NCI-H345 treated with DMSO at 0.1 percent for 48 hours (cell line): Measurements from ENCODE around the gene LCTL.
A peak's percentile ranks its signal among the peaks of the same experiment; 100 is the strongest.
"Not testable (repeated sequence)": the region's sequence is repeated elsewhere in the genome, so short reads cannot be mapped to it uniquely, and the experiment has no call there.

Source experiments
- DNase-seq: peaks from one replicate; lab custom pipeline; 2025; ENCODE audit not compliant: unreplicated experiment; lab: John Stamatoyannopoulos, UW

Gene LCTL

DNA sequence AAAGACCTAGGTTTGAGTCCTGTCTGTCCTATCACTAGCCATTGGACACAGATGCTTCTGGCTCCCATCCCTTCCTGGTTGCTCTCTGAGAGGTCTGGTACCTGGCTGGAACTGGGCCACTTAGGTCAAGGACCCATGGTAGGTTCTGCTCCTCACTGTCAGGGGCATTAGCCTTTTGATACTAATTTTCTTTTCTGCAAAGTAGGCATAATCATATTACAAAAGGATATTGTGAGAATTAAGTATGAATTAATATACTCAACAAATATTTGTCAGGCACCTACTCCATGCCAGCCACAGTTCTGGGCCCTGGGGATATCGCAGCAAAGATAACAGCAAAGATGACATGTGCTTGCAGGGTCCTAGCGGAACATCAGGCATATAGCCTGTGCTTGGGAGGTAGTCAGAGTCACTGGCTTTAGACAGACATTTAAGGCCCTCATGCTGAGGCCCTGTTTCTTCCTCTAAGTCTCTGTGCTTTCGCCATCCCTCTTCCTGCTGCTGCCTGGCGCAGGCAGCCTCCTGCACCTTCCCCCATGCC is 25.6 kb upstream of the LCTL start:
- DNase-seq: no peak

DNA sequence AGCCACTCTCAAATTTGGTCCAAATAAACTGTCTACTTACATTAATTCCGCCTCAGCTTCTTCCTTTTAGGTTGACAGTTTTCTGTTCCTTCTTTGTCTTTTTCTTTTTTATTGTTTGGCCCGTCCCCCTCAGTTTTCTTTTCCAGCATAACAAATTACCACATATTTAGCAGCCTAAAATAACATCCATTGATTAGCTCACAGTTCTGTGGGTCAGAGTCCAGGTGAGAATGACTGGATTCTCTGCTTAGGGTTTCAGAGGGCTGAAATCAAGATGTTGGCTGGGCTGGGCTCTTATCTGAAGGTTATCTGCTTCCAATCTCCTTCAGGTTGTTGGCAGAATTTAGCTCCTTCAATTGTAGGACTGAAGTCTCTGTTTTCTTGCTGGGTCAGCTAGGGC is 24.6 kb upstream of the LCTL start:
- DNase-seq: no peak

GRCh38 chr15:66589429-66589828 is 23.6 kb upstream of the LCTL start:
- DNase-seq: not testable (repeated sequence)

DNA sequence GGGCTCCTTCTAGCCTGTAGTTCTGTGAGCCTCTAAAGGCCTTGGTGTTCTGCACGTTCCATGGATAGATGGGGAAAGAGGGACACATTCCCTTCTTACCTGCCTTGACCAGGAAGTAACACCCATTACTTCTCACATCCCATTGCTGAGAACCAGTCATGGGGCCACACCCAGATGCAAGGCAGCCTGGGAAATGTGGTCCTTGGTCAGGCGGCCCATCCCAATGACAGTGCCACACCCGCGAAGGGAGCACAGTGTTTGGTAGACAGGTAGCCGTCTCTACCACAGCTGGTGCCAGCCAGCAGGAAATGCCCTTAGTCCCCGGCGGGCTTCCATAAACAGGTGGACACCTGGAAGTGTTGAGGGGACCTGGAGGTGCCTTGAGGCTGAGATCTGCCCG is 23.2 kb upstream of the LCTL start:
- no peak for DNase-seq

DNA sequence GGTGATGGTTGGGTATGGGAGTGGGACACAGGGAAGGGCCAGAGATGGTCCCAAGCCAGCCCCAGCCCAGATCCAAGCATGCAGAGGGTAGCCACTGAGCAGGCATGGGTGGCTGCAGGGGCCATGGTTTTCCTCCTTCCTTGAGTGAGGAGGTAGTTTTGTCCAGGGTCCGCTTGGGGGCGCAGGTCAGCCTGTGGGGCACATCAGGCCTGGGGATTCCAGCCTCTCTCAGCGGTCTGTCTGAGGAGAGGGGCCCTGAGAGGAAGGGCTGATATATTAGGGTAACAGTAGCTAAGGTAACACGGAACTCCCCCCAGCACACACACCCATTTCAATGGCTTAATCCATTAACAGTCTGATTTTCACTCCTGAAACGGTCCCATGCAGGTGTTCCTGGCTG is 22.7 kb upstream of the LCTL start:
- no peak for DNase-seq

DNA sequence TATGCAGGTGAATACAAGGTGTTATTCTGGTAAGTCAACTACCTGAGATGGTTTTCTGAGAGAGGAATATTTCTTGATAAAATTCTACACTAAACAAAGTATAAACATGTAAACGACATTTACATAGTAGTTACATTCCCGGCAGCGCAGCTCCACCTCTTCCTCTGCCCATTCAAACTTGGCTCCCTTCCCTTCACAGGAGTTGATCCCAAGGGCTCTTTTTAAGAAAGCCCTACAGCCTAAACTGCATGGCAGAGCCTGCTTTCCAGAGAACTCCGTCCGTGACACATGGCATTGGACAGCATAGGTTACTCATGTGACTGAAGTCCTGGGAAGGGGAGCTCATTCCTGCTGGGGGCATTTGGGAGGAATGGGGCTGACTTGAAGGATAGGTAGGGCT is 22.0 kb upstream of the LCTL start:
- DNase-seq: no peak

GRCh38 chr15:66587020-66587419 is 21.2 kb upstream of the LCTL start:
- no peak for DNase-seq

GRCh38 chr15:66586155-66586976 is 20.6 kb upstream of the LCTL start:
- DNase-seq: no peak

GRCh38 chr15:66581972-66582537 is 16.3 kb upstream of the LCTL start:
- no peak for DNase-seq

DNA sequence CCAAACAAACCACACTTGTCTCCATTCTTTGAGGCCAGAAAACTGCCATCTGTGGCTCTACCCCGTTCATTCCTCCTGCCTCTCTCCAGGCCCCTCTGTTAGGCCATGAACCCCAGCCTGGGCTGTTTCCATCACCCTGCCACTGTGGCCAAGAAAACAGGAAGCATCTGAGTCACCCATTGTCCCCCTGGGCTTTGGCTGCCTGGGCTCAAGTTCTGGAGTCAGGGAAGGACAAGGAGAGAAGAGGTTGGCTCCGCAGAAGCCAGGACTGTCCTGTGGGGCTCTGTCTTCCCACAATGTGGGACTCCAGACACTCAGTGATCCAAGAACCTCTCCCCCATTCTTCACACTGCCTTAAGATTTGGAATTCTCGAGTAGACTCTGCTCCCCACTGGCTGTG is 14.8 kb upstream of the LCTL start:
- DNase-seq: no peak

GRCh38 chr15:66578286-66578875 is 12.6 kb upstream of the LCTL start:
- no peak for DNase-seq

DNA sequence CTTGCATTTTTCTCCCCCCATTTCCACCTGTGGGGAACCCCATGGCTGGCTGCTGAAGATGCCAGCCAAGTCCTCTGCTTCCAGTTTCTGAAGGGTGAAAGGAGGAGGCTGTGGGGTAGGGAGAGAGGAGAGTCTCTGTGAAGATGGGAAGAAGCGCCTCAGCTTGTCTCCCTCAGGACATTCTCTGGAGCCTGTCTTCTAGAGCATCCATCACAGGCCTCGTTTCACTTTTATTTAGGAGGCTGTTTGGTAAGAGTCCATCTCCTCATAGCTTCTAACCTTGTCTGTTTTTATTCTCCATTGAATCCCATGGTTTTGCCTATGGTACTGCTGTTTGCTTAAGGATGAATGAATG is 8.8 kb upstream of the LCTL start:
- no peak for DNase-seq

DNA sequence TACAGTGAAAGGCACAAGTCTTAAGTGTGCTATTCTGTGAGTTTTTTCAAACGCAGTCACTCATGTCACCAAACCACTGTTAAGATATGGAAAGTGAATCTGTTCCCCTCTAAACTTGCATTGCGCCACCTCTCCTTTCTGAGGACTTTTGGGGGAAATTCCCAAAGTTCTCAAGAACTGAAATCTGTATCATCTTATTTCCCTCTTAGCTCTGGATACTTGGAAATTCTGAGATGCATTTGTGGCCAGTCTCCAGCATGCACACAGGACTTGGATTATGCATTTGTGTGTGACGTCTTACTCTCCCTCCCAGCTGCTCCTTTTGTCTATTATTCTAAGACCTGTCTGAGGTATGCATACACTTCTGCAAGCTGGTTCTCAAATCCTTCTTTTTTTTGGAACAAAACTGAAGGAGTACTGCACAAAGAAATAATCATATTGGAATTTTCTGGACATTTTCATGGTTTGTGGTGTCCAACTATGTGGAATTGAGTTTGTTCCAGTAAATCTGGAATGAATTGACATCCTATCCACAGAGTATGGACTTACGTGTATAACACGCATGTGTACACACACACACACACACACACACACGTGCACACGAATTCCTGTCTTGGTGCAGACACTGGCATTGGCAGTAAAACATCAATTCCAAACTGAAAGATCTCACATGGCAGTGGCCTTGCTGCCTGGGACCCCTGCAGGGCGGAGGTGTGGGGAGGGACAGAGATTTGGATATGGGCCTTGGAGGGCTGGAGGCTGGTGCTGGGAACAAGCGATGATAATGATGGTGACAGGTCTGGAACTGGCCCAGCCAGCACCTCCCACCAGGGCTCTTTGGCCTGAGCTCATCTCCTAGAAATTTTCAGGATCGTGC is 8.2 kb upstream of the LCTL start:
- no peak for DNase-seq

- no peak for DNase-seq
Observed at GRCh38 chr15:66573348-66573718, 7.5 kb upstream of the LCTL start.

DNA sequence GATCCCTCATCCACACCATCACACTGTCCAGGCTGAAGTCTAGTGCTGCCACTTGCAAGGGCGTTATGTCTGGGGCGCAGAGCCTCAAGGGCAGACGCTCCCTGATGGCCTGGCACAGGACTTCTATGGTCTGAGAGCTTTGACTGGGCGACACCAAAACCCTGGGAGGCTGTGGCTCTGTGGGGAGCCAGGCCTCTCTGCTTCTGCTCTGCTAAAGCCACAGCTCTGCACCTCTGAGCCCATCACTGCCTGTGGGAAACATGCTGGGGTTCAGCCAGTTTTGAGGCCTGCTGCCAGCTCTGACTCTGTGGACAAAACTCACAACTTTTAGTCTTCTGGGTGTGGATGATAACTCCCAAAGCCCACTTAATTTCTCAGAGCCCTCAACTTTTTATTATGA is 6.3 kb upstream of the LCTL start:
- DNase-seq: no peak

- DNase-seq: no peak
Observed at GRCh38 chr15:66570842-66571478, 5.2 kb upstream of the LCTL start.

- DNase-seq: no peak
Observed at GRCh38 chr15:66570327-66570726, 4.5 kb upstream of the LCTL start.

- DNase-seq: no peak
Observed at GRCh38 chr15:66569461-66570137, 3.8 kb upstream of the LCTL start.

DNA sequence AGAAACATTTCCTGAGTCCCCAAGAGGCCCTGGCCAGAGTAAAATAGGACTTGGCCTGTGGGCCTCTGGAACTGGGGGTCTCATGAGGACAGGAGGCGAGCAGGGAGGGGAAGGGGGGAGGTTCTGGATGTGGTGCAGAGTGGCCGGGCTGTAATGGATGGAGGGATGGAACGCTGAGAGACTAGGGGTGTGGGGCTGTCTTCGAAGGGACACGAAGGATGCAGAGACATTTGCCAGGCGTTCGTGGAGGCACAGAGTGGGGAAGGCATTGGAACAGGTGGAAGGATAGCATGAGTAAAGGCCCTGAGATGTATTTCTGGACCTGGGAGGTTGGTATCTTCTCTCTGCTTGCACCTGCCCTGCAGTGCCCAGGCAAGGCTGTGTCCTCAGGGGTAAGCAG is 2.1 kb upstream of the LCTL start:
- no peak for DNase-seq

- peak; percentile 18 for DNase-seq
Observed at GRCh38 chr15:66566963-66567531, 1.2 kb upstream of the LCTL start.
